ENCODE measurements around the gene ITPK1. TPM values are rescaled to one million over a fixed set of nuclear protein-coding genes. Genes with fewer than 3 reads are reported as not detected.

ITPK1 gene
- total RNA-seq, 1 experiment from 2014 or later, result 69.6 TPM

- Histone ChIP-seq H3K27ac (no peak overlapping the region; the same call in 1 of the 2 replicates), H3K4me3 (no peak overlapping the region), H3K4me1 (peaks cover 88% of the 10 kb centered on the region)
These were observed 104.6 kb downstream of the ITPK1 start for GRCh38 chr14:93011141-93011529.

GRCh38 chr14:93010522-93011140, 105.1 kb downstream of the ITPK1 start:
- DNase-seq, result no peak
- Histone ChIP-seq H3K36me3 (no peaks in the 10 kb centered on the region), H3K27me3 (no peaks in the 10 kb centered on the region), H3K4me1 (peaks cover 89% of the 10 kb centered on the region), H3K27ac (peak overlapping the region; percentile 81), H3K4me3 (no peak overlapping the region), H3K9me3 (replicated peaks) (no peaks in the 10 kb centered on the region)

More at GRCh38 chr14:93011141-93011529, 104.6 kb downstream of the ITPK1 start:
- Histone ChIP-seq H3K9me3 (replicated peaks) (no peaks in the 10 kb centered on the region), H3K27me3 (no peaks in the 10 kb centered on the region), H3K36me3 (no peaks in the 10 kb centered on the region)
- DNase-seq, result no peak

- H3K4me1 ChIP-seq, result peaks cover 84% of the 10 kb centered on the region
- no peaks in the 10 kb centered on the region for H3K9me3 ChIP-seq (replicated peaks)
- H3K27ac ChIP-seq, result peak overlapping the region; percentile 81
- H3K36me3 ChIP-seq, result no peaks in the 10 kb centered on the region
- H3K27me3 ChIP-seq, result no peaks in the 10 kb centered on the region
- H3K4me3 ChIP-seq, result no peak overlapping the region
- DNase-seq, result peak; percentile 52 to 66
These were observed 105.6 kb downstream of the ITPK1 start for GRCh38 chr14:93010130-93010499.

- no peaks in the 10 kb centered on the region for H3K9me3 ChIP-seq (replicated peaks)
- H3K27ac ChIP-seq, result peak overlapping the region; percentile 81
- H3K27me3 ChIP-seq, result no peaks in the 10 kb centered on the region
- H3K4me3 ChIP-seq, result no peak overlapping the region
- H3K4me1 ChIP-seq, result peaks cover 79% of the 10 kb centered on the region
- no peaks in the 10 kb centered on the region for H3K36me3 ChIP-seq
- DNase-seq, result peak; percentile 87 to 90
These were observed 106.1 kb downstream of the ITPK1 start for GRCh38 chr14:93009471-93010129.

GRCh38 chr14:93008381-93008780, 107.3 kb downstream of the ITPK1 start:
- peak; percentile 61 to 62 for DNase-seq
- no peaks in the 10 kb centered on the region for H3K9me3 ChIP-seq (replicated peaks)
- no peaks in the 10 kb centered on the region for H3K36me3 ChIP-seq
- H3K27ac ChIP-seq, result peak overlapping the region; percentile 81
- H3K27me3 ChIP-seq, result no peaks in the 10 kb centered on the region
- no peak overlapping the region for H3K4me3 ChIP-seq
- peaks cover 67% of the 10 kb centered on the region for H3K4me1 ChIP-seq

GRCh38 chr14:93007225-93007997, 108.3 kb downstream of the ITPK1 start:
- Histone ChIP-seq H3K36me3 (no peaks in the 10 kb centered on the region), H3K27ac (peak overlapping the region; percentile 81), H3K4me1 (peaks cover 60% of the 10 kb centered on the region), H3K9me3 (replicated peaks) (no peaks in the 10 kb centered on the region), H3K4me3 (no peak overlapping the region), H3K27me3 (no peaks in the 10 kb centered on the region)
- no peak for DNase-seq

- H3K4me1 ChIP-seq, result peaks cover 52% of the 10 kb centered on the region
- H3K9me3 ChIP-seq (replicated peaks), result no peaks in the 10 kb centered on the region
- no peak overlapping the region for H3K4me3 ChIP-seq
- H3K27ac ChIP-seq, result 0 out of 2 replicates have a peak overlapping the region, but pooled peaks have one; percentile 14
- no peaks in the 10 kb centered on the region for H3K36me3 ChIP-seq
- DNase-seq, result peak in 1 of 2 experiments; percentile 41
- no peaks in the 10 kb centered on the region for H3K27me3 ChIP-seq
These were observed 109.1 kb downstream of the ITPK1 start for GRCh38 chr14:93006567-93007051.

- H3K36me3 ChIP-seq, result no peaks in the 10 kb centered on the region
- peaks cover 44% of the 10 kb centered on the region for H3K4me1 ChIP-seq
- H3K4me3 ChIP-seq, result no peak overlapping the region
- no peak for DNase-seq
- no peaks in the 10 kb centered on the region for H3K9me3 ChIP-seq (replicated peaks)
- no peak overlapping the region for H3K27ac ChIP-seq
- no peaks in the 10 kb centered on the region for H3K27me3 ChIP-seq
These were observed 109.9 kb downstream of the ITPK1 start for GRCh38 chr14:93005838-93006237.

- Histone ChIP-seq H3K27me3 (no peaks in the 10 kb centered on the region), H3K36me3 (no peaks in the 10 kb centered on the region), H3K9me3 (replicated peaks) (no peaks in the 10 kb centered on the region), H3K27ac (no peak overlapping the region), H3K4me1 (peaks cover 41% of the 10 kb centered on the region), H3K4me3 (no peak overlapping the region)
- no peak for DNase-seq
These were observed 110.5 kb downstream of the ITPK1 start for GRCh38 chr14:93005135-93005813.

GRCh38 chr14:93004699-93005082, 111.0 kb downstream of the ITPK1 start:
- no peak for DNase-seq
- H3K27ac ChIP-seq, result no peak overlapping the region
- H3K36me3 ChIP-seq, result no peaks in the 10 kb centered on the region
- peaks cover 35% of the 10 kb centered on the region for H3K4me1 ChIP-seq
- H3K4me3 ChIP-seq, result no peak overlapping the region
- H3K9me3 ChIP-seq (replicated peaks), result no peaks in the 10 kb centered on the region
- H3K27me3 ChIP-seq, result no peaks in the 10 kb centered on the region

GRCh38 chr14:93003945-93004698, 111.6 kb downstream of the ITPK1 start:
- DNase-seq, result no peak
- peaks cover 31% of the 10 kb centered on the region for H3K4me1 ChIP-seq

GRCh38 chr14:93002851-93003298, 112.8 kb downstream of the ITPK1 start:
- Histone ChIP-seq H3K27ac (no peak overlapping the region), H3K4me1 (peaks cover 25% of the 10 kb centered on the region), H3K36me3 (no peaks in the 10 kb centered on the region), H3K9me3 (replicated peaks) (no peaks in the 10 kb centered on the region), H3K27me3 (no peaks in the 10 kb centered on the region), H3K4me3 (no peak overlapping the region)
- peak in 1 of 2 experiments; percentile 32 for DNase-seq

More at GRCh38 chr14:93003945-93004698, 111.6 kb downstream of the ITPK1 start:
- Histone ChIP-seq H3K27ac (no peak overlapping the region), H3K27me3 (no peaks in the 10 kb centered on the region), H3K4me3 (no peak overlapping the region), H3K36me3 (no peaks in the 10 kb centered on the region), H3K9me3 (replicated peaks) (no peaks in the 10 kb centered on the region)

- H3K4me1 ChIP-seq, result peaks cover 23% of the 10 kb centered on the region
- DNase-seq, result no peak
- H3K27me3 ChIP-seq, result no peaks in the 10 kb centered on the region
- H3K9me3 ChIP-seq (replicated peaks), result no peaks in the 10 kb centered on the region
- no peak overlapping the region for H3K4me3 ChIP-seq
- no peak overlapping the region for H3K27ac ChIP-seq
- no peaks in the 10 kb centered on the region for H3K36me3 ChIP-seq
These were observed 113.7 kb downstream of the ITPK1 start for GRCh38 chr14:93002049-93002448.

GRCh38 chr14:92998946-92999345, 116.8 kb downstream of the ITPK1 start:
- no peaks in the 10 kb centered on the region for H3K9me3 ChIP-seq (replicated peaks)
- no peak overlapping the region for H3K4me3 ChIP-seq
- H3K27ac ChIP-seq, result no peak overlapping the region
- DNase-seq, result no peak
- H3K27me3 ChIP-seq, result no peaks in the 10 kb centered on the region
- peaks cover under 1% of the 10 kb centered on the region; the same call in 1 of the 2 replicates for H3K36me3 ChIP-seq
- H3K4me1 ChIP-seq, result peaks cover 13% of the 10 kb centered on the region
